HepG2 (cell line): ENCODE data around the gene RDH16. TPM values are rescaled to one million over a fixed set of nuclear protein-coding genes. Genes with fewer than 3 reads are reported as not detected.

ENCODE experiments used
- GABPB1 ChIP-seq: IDR thresholded peaks from 2 replicates; pipeline ENCODE4 v1.6.1; 2016; ENCODE audit warnings: mild to moderate bottlenecking, missing genetic modification reagents, moderate library complexity, missing compliant biosample characterization
- HDAC6 ChIP-seq: fragments of 200-600 bp; sonication (generic); IDR thresholded peaks from 2 replicates; pipeline ENCODE4 v1.7.0; 2017; ENCODE audit warnings: mild to moderate bottlenecking, antibody characterized with exemption, low read length, low read depth
- HES4 ChIP-seq: sonication (generic); formaldehyde crosslinking; IDR thresholded peaks from 2 replicates; pipeline ENCODE4 v1.9.0; 2021; ENCODE audit warnings: mild to moderate bottlenecking, missing genetic modification reagents, borderline replicate concordance
- JDP2 ChIP-seq: sonication (generic); formaldehyde crosslinking; IDR thresholded peaks from 2 replicates; pipeline ENCODE4 v1.8.1; 2022; ENCODE audit warnings: missing genetic modification reagents, borderline replicate concordance
- KDM6A ChIP-seq: IDR thresholded peaks from 2 replicates; pipeline ENCODE4 v1.6.1; 2016; ENCODE audit warnings: low read depth
- NFE2L1 ChIP-seq: sonication (generic); formaldehyde crosslinking; IDR thresholded peaks from 2 replicates; pipeline ENCODE4 v1.4.0; 2020; ENCODE audit warnings: missing genetic modification reagents, mild to moderate bottlenecking, borderline replicate concordance
- RFX5 ChIP-seq: IDR thresholded peaks from 2 replicates; pipeline ENCODE4 v1.6.1; 2011; ENCODE audit warnings: low read depth, low read length, improper control_type of control experiment
- RXRB ChIP-seq: IDR thresholded peaks from 2 replicates; pipeline ENCODE4 v1.6.1; 2016; ENCODE audit warnings: borderline replicate concordance, missing genetic modification reagents, missing compliant biosample characterization
- SAFB2 ChIP-seq: sonication (generic); formaldehyde crosslinking; IDR thresholded peaks from 2 replicates; pipeline ENCODE4 v1.5.1; 2020; ENCODE audit warnings: missing genetic modification reagents, low read depth, mild to moderate bottlenecking, borderline replicate concordance
- SAP130 ChIP-seq: IDR thresholded peaks from 2 replicates; pipeline ENCODE4 v1.6.1; 2016; ENCODE audit warnings: low read depth
- SPEN ChIP-seq: sonication (generic); formaldehyde crosslinking; IDR thresholded peaks from 2 replicates; pipeline ENCODE4 v1.5.1; 2020; ENCODE audit warnings: low read depth, mild to moderate bottlenecking, missing genetic modification reagents
- TARDBP ChIP-seq: sonication (generic); formaldehyde crosslinking; IDR thresholded peaks from 2 replicates; pipeline ENCODE4 v1.8.0; 2022; ENCODE audit warnings: mild to moderate bottlenecking, missing genetic modification reagents
- TCF12 ChIP-seq, 2 experiments: fragments of 450-650 bp in 1 of 2; sonication (generic) in 1 of 2; formaldehyde crosslinking in 1 of 2; IDR thresholded peaks; 2 replicates each; pipeline versions ENCODE4 v1.6.1 to v1.8.0; 2017 to 2022; ENCODE audit warnings: antibody characterized with exemption in 1 of 2, mild to moderate bottlenecking in 1 of 2, missing genetic modification reagents in 1 of 2, moderate library complexity in 1 of 2
- YY1 ChIP-seq: IDR thresholded peaks from 2 replicates; pipeline ENCODE4 v1.6.1; 2011; ENCODE audit warnings: low read length, low read depth, moderate library complexity, mild to moderate bottlenecking; ENCODE audit not compliant: insufficient read depth, insufficient replicate concordance
- ZFY ChIP-seq: sonication (generic); formaldehyde crosslinking; IDR thresholded peaks from 2 replicates; pipeline ENCODE4 v1.4.0; 2020; ENCODE audit warnings: missing genetic modification reagents
- ZNF121 ChIP-seq: sonication (generic); formaldehyde crosslinking; IDR thresholded peaks from 2 replicates; pipeline ENCODE4 v1.5.0; 2020; ENCODE audit warnings: mild to moderate bottlenecking, missing genetic modification reagents
- ZNF451 ChIP-seq: sonication (generic); formaldehyde crosslinking; IDR thresholded peaks from 2 replicates; pipeline ENCODE4 v1.5.0; 2020; ENCODE audit warnings: mild to moderate bottlenecking, missing genetic modification reagents
- ZNF883 ChIP-seq: sonication (generic); formaldehyde crosslinking; IDR thresholded peaks from 2 replicates; pipeline ENCODE4 v1.5.1; 2020; ENCODE audit warnings: mild to moderate bottlenecking, missing genetic modification reagents; ENCODE audit errors: not compliant biosample characterization
- polyA plus RNA-seq, 8 experiments: library from polyadenylated mRNA; depleted of rRNA in 3 of 8; stranded (reverse) in 7 of 8; unstranded in 1 of 8; fragments of >200 nt; fragmentation: Illumina TruSeq in 4 of 8; extraction: Trizol in 4 of 8; gene quantifications; 2 replicates each; pipeline versions ENCODE4 v1.2.1 to v1.2.3, GENCODE V29; 2011 to 2016; ENCODE audit warnings: low read depth in 4 of 8, missing spikeins in 1 of 8, mixed read lengths in 1 of 8; ENCODE audit not compliant: insufficient read depth in 1 of 8
- total RNA-seq, 5 experiments: library from RNA; depleted of rRNA; stranded (reverse); fragments of >200 nt; fragmentation: Illumina TruSeq; extraction: Trizol; gene quantifications; 2 replicates each; pipeline ENCODE4 v1.2.3, GENCODE V29; 2016; ENCODE audit warnings: low read depth in 1 of 5
- TF ChIP-seq, protein P1 (sequence below): sonication (generic); formaldehyde crosslinking; IDR thresholded peaks from 2 replicates; pipeline ENCODE4 v1.4.0; 2020; ENCODE audit warnings: missing genetic modification reagents
- TF ChIP-seq, protein P2 (sequence below): IDR thresholded peaks from 2 replicates; pipeline ENCODE4 v1.6.1; 2016; ENCODE audit warnings: missing genetic modification reagents, missing compliant biosample characterization
- TF ChIP-seq, protein P3 (sequence below), 2 experiments: sonication (generic) in 1 of 2; formaldehyde crosslinking in 1 of 2; IDR thresholded peaks; 2 replicates each; pipeline versions ENCODE4 v1.4.0 to v1.6.1; 2018 to 2020; ENCODE audit warnings: missing genetic modification reagents in 2 of 2, borderline replicate concordance in 1 of 2, low read depth in 1 of 2, mild to moderate bottlenecking in 1 of 2, missing biosample characterization in 1 of 2

Gene RDH16
- total and polyA plus RNA-seq, 2 of the 13 experiments (the other 11 are each of a cell fraction or from before 2014, with no cell fraction given): 0.05 to 0.13 TPM

- TF ChIP-seq, protein P1, sequence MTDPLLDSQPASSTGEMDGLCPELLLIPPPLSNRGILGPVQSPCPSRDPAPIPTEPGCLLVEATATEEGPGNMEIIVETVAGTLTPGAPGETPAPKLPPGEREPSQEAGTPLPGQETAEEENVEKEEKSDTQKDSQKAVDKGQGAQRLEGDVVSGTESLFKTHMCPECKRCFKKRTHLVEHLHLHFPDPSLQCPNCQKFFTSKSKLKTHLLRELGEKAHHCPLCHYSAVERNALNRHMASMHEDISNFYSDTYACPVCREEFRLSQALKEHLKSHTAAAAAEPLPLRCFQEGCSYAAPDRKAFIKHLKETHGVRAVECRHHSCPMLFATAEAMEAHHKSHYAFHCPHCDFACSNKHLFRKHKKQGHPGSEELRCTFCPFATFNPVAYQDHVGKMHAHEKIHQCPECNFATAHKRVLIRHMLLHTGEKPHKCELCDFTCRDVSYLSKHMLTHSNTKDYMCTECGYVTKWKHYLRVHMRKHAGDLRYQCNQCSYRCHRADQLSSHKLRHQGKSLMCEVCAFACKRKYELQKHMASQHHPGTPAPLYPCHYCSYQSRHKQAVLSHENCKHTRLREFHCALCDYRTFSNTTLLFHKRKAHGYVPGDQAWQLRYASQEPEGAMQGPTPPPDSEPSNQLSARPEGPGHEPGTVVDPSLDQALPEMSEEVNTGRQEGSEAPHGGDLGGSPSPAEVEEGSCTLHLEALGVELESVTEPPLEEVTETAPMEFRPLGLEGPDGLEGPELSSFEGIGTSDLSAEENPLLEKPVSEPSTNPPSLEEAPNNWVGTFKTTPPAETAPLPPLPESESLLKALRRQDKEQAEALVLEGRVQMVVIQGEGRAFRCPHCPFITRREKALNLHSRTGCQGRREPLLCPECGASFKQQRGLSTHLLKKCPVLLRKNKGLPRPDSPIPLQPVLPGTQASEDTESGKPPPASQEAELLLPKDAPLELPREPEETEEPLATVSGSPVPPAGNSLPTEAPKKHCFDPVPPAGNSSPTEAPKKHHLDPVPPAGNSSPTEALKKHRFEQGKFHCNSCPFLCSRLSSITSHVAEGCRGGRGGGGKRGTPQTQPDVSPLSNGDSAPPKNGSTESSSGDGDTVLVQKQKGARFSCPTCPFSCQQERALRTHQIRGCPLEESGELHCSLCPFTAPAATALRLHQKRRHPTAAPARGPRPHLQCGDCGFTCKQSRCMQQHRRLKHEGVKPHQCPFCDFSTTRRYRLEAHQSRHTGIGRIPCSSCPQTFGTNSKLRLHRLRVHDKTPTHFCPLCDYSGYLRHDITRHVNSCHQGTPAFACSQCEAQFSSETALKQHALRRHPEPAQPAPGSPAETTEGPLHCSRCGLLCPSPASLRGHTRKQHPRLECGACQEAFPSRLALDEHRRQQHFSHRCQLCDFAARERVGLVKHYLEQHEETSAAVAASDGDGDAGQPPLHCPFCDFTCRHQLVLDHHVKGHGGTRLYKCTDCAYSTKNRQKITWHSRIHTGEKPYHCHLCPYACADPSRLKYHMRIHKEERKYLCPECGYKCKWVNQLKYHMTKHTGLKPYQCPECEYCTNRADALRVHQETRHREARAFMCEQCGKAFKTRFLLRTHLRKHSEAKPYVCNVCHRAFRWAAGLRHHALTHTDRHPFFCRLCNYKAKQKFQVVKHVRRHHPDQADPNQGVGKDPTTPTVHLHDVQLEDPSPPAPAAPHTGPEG (CRISPR knock-in tag): peak; percentile 57; the same call in 1 of the 2 replicates
- TF ChIP-seq, protein P2, sequence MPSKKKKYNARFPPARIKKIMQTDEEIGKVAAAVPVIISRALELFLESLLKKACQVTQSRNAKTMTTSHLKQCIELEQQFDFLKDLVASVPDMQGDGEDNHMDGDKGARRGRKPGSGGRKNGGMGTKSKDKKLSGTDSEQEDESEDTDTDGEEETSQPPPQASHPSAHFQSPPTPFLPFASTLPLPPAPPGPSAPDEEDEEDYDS (CRISPR knock-in tag): no peak
- TF ChIP-seq, protein P3, sequence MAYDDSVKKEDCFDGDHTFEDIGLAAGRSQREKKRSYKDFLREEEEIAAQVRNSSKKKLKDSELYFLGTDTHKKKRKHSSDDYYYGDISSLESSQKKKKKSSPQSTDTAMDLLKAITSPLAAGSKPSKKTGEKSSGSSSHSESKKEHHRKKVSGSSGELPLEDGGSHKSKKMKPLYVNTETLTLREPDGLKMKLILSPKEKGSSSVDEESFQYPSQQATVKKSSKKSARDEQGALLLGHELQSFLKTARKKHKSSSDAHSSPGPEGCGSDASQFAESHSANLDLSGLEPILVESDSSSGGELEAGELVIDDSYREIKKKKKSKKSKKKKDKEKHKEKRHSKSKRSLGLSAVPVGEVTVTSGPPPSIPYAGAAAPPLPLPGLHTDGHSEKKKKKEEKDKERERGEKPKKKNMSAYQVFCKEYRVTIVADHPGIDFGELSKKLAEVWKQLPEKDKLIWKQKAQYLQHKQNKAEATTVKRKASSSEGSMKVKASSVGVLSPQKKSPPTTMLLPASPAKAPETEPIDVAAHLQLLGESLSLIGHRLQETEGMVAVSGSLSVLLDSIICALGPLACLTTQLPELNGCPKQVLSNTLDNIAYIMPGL (CRISPR knock-in tag; IDR thresholded peaks at IDR 0.05; ENCODE audit: borderline replicate concordance in 1 of 2, low read depth in 1 of 2): peak; percentile 9 to 71; a peak in 2 of 4 replicates
- TF ChIP-seq RXRB (CRISPR knock-in tag) (no peak), NFE2L1 (CRISPR knock-in tag) (no peak), SAFB2 (CRISPR knock-in tag) (peak; percentile 29; the same call in 1 of the 2 replicates), HES4 (CRISPR knock-in tag) (peak; percentile 65; the same call in 1 of the 2 replicates), RFX5 (no peak), KDM6A (no peak), ZNF883 (CRISPR knock-in tag) (no peak), SPEN (CRISPR knock-in tag) (peak; percentile 32; the same call in 1 of the 2 replicates), HDAC6 (no peak), SAP130 (0 out of 2 replicates have a peak, but pooled peaks have one; percentile 23), GABPB1 (CRISPR knock-in tag) (peak; percentile 54; the same call in 1 of the 2 replicates), TARDBP (CRISPR knock-in tag) (no peak), YY1 (no peak), ZFY (CRISPR knock-in tag) (peak; percentile 91), TCF12 (IDR thresholded peaks at IDR 0.05) (no peak), TCF12 (CRISPR knock-in tag; IDR thresholded peaks at IDR 0.05) (0 out of 2 replicates have a peak, but pooled peaks have one; percentile 35), ZNF451 (no peak), JDP2 (CRISPR knock-in tag) (no peak), ZNF121 (CRISPR knock-in tag) (no peak)
These were observed 48.8 kb upstream of the RDH16 start, which contains the start of gene ZBTB39 (continued) for GRCh38 chr12:57005980-57006808.
